ENCODE data around the gene C1QB. TPM values are rescaled to one million over a fixed set of nuclear protein-coding genes. Genes with fewer than 3 reads are reported as not detected.

C1QB gene
- total and polyA plus RNA-seq, 9 of the 15 experiments (the other 6 are each of a cell fraction or from before 2014, with no cell fraction given), result 0.55 TPM; not detected in 8

- TF ChIP-seq, protein P1, sequence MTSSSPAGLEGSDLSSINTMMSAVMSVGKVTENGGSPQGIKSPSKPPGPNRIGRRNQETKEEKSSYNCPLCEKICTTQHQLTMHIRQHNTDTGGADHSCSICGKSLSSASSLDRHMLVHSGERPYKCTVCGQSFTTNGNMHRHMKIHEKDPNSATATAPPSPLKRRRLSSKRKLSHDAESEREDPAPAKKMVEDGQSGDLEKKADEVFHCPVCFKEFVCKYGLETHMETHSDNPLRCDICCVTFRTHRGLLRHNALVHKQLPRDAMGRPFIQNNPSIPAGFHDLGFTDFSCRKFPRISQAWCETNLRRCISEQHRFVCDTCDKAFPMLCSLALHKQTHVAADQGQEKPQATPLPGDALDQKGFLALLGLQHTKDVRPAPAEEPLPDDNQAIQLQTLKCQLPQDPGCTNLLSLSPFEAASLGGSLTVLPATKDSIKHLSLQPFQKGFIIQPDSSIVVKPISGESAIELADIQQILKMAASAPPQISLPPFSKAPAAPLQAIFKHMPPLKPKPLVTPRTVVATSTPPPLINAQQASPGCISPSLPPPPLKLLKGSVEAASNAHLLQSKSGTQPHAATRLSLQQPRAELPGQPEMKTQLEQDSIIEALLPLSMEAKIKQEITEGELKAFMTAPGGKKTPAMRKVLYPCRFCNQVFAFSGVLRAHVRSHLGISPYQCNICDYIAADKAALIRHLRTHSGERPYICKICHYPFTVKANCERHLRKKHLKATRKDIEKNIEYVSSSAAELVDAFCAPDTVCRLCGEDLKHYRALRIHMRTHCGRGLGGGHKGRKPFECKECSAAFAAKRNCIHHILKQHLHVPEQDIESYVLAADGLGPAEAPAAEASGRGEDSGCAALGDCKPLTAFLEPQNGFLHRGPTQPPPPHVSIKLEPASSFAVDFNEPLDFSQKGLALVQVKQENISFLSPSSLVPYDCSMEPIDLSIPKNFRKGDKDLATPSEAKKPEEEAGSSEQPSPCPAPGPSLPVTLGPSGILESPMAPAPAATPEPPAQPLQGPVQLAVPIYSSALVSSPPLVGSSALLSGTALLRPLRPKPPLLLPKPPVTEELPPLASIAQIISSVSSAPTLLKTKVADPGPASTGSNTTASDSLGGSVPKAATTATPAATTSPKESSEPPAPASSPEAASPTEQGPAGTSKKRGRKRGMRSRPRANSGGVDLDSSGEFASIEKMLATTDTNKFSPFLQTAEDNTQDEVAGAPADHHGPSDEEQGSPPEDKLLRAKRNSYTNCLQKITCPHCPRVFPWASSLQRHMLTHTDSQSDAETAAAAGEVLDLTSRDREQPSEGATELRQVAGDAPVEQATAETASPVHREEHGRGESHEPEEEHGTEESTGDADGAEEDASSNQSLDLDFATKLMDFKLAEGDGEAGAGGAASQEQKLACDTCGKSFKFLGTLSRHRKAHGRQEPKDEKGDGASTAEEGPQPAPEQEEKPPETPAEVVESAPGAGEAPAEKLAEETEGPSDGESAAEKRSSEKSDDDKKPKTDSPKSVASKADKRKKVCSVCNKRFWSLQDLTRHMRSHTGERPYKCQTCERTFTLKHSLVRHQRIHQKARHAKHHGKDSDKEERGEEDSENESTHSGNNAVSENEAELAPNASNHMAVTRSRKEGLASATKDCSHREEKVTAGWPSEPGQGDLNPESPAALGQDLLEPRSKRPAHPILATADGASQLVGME (CRISPR knock-in tag; IDR thresholded peaks at IDR 0.05), result no peak
- TF ChIP-seq BMI1 (IDR thresholded peaks at IDR 0.05; ENCODE audit: low read length) (no peak), GMEB1 (CRISPR knock-in tag; IDR thresholded peaks at IDR 0.05) (no peak), PML (IDR thresholded peaks at IDR 0.05; ENCODE audit: low read length) (no peak), ZNF449 (CRISPR knock-in tag; IDR thresholded peaks at IDR 0.05) (no peak), SMAD1 (IDR thresholded peaks at IDR 0.05; ENCODE audit: low read depth, low read length, partially characterized antibody) (no peak), ZNF165 (CRISPR knock-in tag; IDR thresholded peaks at IDR 0.05; ENCODE audit: borderline replicate concordance) (no peak), HSF4 (CRISPR knock-in tag; IDR thresholded peaks at IDR 0.05; ENCODE audit: borderline replicate concordance) (no peak), KLF16 (IDR thresholded peaks at IDR 0.05) (no peak), PKNOX1 (IDR thresholded peaks at IDR 0.05) (peak; percentile 96), MCM7 (IDR thresholded peaks at IDR 0.05) (no peak), MYC (IDR thresholded peaks at IDR 0.05; ENCODE audit: low read depth, low read length) (no peak), MYC (CRISPR knock-in tag; IDR thresholded peaks at IDR 0.05; ENCODE audit: borderline replicate concordance, low read depth) (no peak), PHB2 (IDR thresholded peaks at IDR 0.05; ENCODE audit: low read depth) (no peak), NCOR1 (IDR thresholded peaks at IDR 0.05) (no peak), E2F3 (CRISPR knock-in tag; IDR thresholded peaks at IDR 0.05) (no peak)
- TF ChIP-seq, protein P2, sequence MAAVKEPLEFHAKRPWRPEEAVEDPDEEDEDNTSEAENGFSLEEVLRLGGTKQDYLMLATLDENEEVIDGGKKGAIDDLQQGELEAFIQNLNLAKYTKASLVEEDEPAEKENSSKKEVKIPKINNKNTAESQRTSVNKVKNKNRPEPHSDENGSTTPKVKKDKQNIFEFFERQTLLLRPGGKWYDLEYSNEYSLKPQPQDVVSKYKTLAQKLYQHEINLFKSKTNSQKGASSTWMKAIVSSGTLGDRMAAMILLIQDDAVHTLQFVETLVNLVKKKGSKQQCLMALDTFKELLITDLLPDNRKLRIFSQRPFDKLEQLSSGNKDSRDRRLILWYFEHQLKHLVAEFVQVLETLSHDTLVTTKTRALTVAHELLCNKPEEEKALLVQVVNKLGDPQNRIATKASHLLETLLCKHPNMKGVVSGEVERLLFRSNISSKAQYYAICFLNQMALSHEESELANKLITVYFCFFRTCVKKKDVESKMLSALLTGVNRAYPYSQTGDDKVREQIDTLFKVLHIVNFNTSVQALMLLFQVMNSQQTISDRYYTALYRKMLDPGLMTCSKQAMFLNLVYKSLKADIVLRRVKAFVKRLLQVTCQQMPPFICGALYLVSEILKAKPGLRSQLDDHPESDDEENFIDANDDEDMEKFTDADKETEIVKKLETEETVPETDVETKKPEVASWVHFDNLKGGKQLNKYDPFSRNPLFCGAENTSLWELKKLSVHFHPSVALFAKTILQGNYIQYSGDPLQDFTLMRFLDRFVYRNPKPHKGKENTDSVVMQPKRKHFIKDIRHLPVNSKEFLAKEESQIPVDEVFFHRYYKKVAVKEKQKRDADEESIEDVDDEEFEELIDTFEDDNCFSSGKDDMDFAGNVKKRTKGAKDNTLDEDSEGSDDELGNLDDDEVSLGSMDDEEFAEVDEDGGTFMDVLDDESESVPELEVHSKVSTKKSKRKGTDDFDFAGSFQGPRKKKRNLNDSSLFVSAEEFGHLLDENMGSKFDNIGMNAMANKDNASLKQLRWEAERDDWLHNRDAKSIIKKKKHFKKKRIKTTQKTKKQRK (IDR thresholded peaks at IDR 0.05; ENCODE audit: borderline replicate concordance, low read depth, low read length), result peak; percentile 58; the same call in 1 of the 2 replicates
Measured at GRCh38 chr1:22662318-22662717, 9.3 kb downstream of the C1QB start (continued).

Data from K562 (cell line).